Spinal cord (tissue), 10 donors: ENCODE results near the gene EIF2D. TPM values are rescaled to one million over a fixed set of nuclear protein-coding genes. Genes with fewer than 3 reads are reported as not detected.

ENCODE experiments used
- DNase-seq, 6 donors: peaks; one replicate each; pipeline versions ENCODE4 v3.0.0 to v3.0.0-alpha.2; 2013 to 2015; ENCODE audit warnings: low spot score in 6 of 6, low read depth in 4 of 6
- H3K27ac ChIP-seq: one replicate; pipeline ENCODE4 v1.5.1; 2013; ENCODE audit warnings: low read depth, low read length, control low read depth
- H3K27me3 ChIP-seq: one replicate; pipeline ENCODE4 v1.6.1; 2013; ENCODE audit warnings: low read length; ENCODE audit not compliant: control insufficient read depth, insufficient read depth
- H3K36me3 ChIP-seq: one replicate; pipeline ENCODE4 v1.6.1; 2013; ENCODE audit warnings: low read length; ENCODE audit not compliant: control insufficient read depth, insufficient read depth
- H3K4me1 ChIP-seq: one replicate; pipeline ENCODE4 v1.6.1; 2013; ENCODE audit warnings: low read length; ENCODE audit not compliant: control insufficient read depth, insufficient read depth
- H3K4me3 ChIP-seq: one replicate; pipeline ENCODE4 v1.5.1; 2013; ENCODE audit warnings: low read depth, low read length, control low read depth
- H3K9me3 ChIP-seq: one replicate; pipeline ENCODE4 v1.6.1; 2013; ENCODE audit warnings: low read length; ENCODE audit not compliant: control insufficient read depth, insufficient read depth
- WGBS: methylation state at CpG from one replicate; pipeline ENCODE4 v1.1.5; 2013; ENCODE audit warnings: missing lambda C conversion rate; ENCODE audit not compliant: insufficient coverage; 5-methylcytosine and 5-hydroxymethylcytosine counted together
- long read RNA-seq, 4 donors: transcript quantifications; one replicate each; lab custom pipeline, GENCODE V29; 2026
- polyA plus RNA-seq, 2 donors: library from polyadenylated mRNA; unstranded; fragments of 120-200 nt; gene quantifications; one replicate each; pipeline ENCODE4 v1.2.1, GENCODE V29; 2013; ENCODE audit not compliant: insufficient read length in 2 of 2
- total RNA-seq, 2 donors: library from RNA; depleted of rRNA in 1 of 2; stranded (reverse); fragments of 120-200 nt in 1 of 2; fragments of >200 nt in 1 of 2; gene quantifications; one replicate each; pipeline versions ENCODE4 v1.2.3 to v1.2.4, GENCODE V29; 2013 to 2014
- donor health status: healthy.

EIF2D gene
- total RNA-seq (10 to 100 TPM; 24.6 to 58.0 TPM), polyA plus RNA-seq (10 to 100 TPM; 32.0 to 40.5 TPM)
- long read RNA-seq, donor 1, full-length matches to known transcripts = 7 of 7 reads
- long read RNA-seq, donor 1, partial matches to known transcripts = 0 of 7 reads
- long read RNA-seq, donor 1, other reads (novel, unspliced or antisense) = 0 of 7 reads
- long read RNA-seq, donor 2, partial matches to known transcripts = 0 of 3 reads
- long read RNA-seq, donor 2, other reads (novel, unspliced or antisense) = 0 of 3 reads
- long read RNA-seq, donor 3, partial matches to known transcripts = 0 of 1 reads
- long read RNA-seq, donor 3, other reads (novel, unspliced or antisense) = 0 of 1 reads
- long read RNA-seq, donor 4, transcript EIF2D-201 (15 exons, 2,005 nt) = major isoform, 13 of 40 reads
- long read RNA-seq, donor 4, partial matches to known transcripts = 23 of 40 reads
- long read RNA-seq, donor 4, other reads (novel, unspliced or antisense) = 0 of 40 reads

GRCh38 chr1:206612129-206612876 is at the start of gene EIF2D:
Gene EIF2D, minus strand, starts transcription at chr1:206612465. Its CDS starts 123 bp downstream, at chr1:206612342.
- Histone ChIP-seq H3K36me3 (peaks cover 2% of the 10 kb centered on the region), H3K9me3 (no peaks in the 10 kb centered on the region), H3K27ac (peak within 1 kb of the TSS; percentile 82), H3K4me1 (peaks cover 12% of the 10 kb centered on the region), H3K27me3 (no peaks in the 10 kb centered on the region), H3K4me3 (peak within 1 kb of the TSS; percentile 76)
- DNase-seq = peak; percentile 82 to 98 (median 91)
- under 1% methylated on average over 41 of the region's 48 CpGs for WGBS

- Histone ChIP-seq H3K4me3 (no peak overlapping the region), H3K9me3 (no peaks in the 10 kb centered on the region), H3K4me1 (peaks cover 24% of the 10 kb centered on the region), H3K36me3 (no peaks in the 10 kb centered on the region), H3K27me3 (peaks cover 29% of the 10 kb centered on the region), H3K27ac (no peak overlapping the region)
- WGBS = 93% methylated on average over 6 of the region's 11 CpGs
- no peak for DNase-seq
These were observed 49.0 kb upstream of the EIF2D start for GRCh38 chr1:206661161-206661820.

GRCh38 chr1:206660136-206660535 is 47.9 kb upstream of the EIF2D start:
- H3K4me1 ChIP-seq = peaks cover 30% of the 10 kb centered on the region
- WGBS = 92% methylated on average over 2 of the region's 4 CpGs
- no peak overlapping the region for H3K27ac ChIP-seq

GRCh38 chr1:206658981-206659273 is 46.7 kb upstream of the EIF2D start:
- Histone ChIP-seq H3K27me3 (peaks cover 26% of the 10 kb centered on the region), H3K36me3 (no peaks in the 10 kb centered on the region), H3K9me3 (no peaks in the 10 kb centered on the region), H3K4me1 (peaks cover 28% of the 10 kb centered on the region), H3K27ac (no peak overlapping the region), H3K4me3 (no peak overlapping the region)
- DNase-seq = no peak
- WGBS = 27% methylated on average over 4 of the region's 7 CpGs

More at GRCh38 chr1:206660136-206660535, 47.9 kb upstream of the EIF2D start:
- no peak for DNase-seq
- Histone ChIP-seq H3K9me3 (no peaks in the 10 kb centered on the region), H3K4me3 (no peak overlapping the region), H3K36me3 (no peaks in the 10 kb centered on the region), H3K27me3 (peaks cover 27% of the 10 kb centered on the region)

- H3K36me3 ChIP-seq = no peaks in the 10 kb centered on the region
- peaks cover 21% of the 10 kb centered on the region for H3K27me3 ChIP-seq
- no peak for DNase-seq
- H3K4me1 ChIP-seq = peaks cover 24% of the 10 kb centered on the region
- H3K9me3 ChIP-seq = no peaks in the 10 kb centered on the region
- WGBS = 20% methylated on average over 12 of the region's 22 CpGs
- no peak overlapping the region for H3K4me3 ChIP-seq
- no peak overlapping the region for H3K27ac ChIP-seq
These were observed 46.2 kb upstream of the EIF2D start for GRCh38 chr1:206658264-206658980.

GRCh38 chr1:206657751-206658150 is 45.5 kb upstream of the EIF2D start:
- WGBS = 68% methylated on average over 5 of the region's 6 CpGs
- Histone ChIP-seq H3K27ac (no peak overlapping the region), H3K36me3 (peaks cover 3% of the 10 kb centered on the region), H3K27me3 (peaks cover 17% of the 10 kb centered on the region), H3K4me1 (peaks cover 27% of the 10 kb centered on the region), H3K9me3 (no peaks in the 10 kb centered on the region), H3K4me3 (no peak overlapping the region)
- no peak for DNase-seq

GRCh38 chr1:206656936-206657335 is 44.7 kb upstream of the EIF2D start:
- H3K27ac ChIP-seq = no peak overlapping the region
- peaks cover 27% of the 10 kb centered on the region for H3K4me1 ChIP-seq
- 92% methylated on average over 3 of the region's 3 CpGs for WGBS
- no peak overlapping the region for H3K4me3 ChIP-seq
- H3K27me3 ChIP-seq = peaks cover 9% of the 10 kb centered on the region
- no peaks in the 10 kb centered on the region for H3K9me3 ChIP-seq
- H3K36me3 ChIP-seq = peaks cover 3% of the 10 kb centered on the region
- no peak for DNase-seq

- Histone ChIP-seq H3K9me3 (no peaks in the 10 kb centered on the region), H3K4me1 (peaks cover 27% of the 10 kb centered on the region), H3K27ac (no peak overlapping the region), H3K27me3 (peaks cover 8% of the 10 kb centered on the region), H3K4me3 (no peak overlapping the region), H3K36me3 (peaks cover 3% of the 10 kb centered on the region)
- 41% methylated on average over 3 of the region's 4 CpGs for WGBS
- DNase-seq = peak in 2 of 6 donors; percentile 63 to 68
These were observed 43.2 kb upstream of the EIF2D start for GRCh38 chr1:206655471-206655882.

GRCh38 chr1:206654828-206655227 is 42.6 kb upstream of the EIF2D start:
- H3K4me3 ChIP-seq = no peak overlapping the region
- peaks cover 3% of the 10 kb centered on the region for H3K36me3 ChIP-seq
- 67% methylated on average over 2 of the region's 2 CpGs for WGBS
- H3K27me3 ChIP-seq = peaks cover 8% of the 10 kb centered on the region
- DNase-seq = no peak
- no peaks in the 10 kb centered on the region for H3K9me3 ChIP-seq
- H3K4me1 ChIP-seq = peaks cover 27% of the 10 kb centered on the region
- H3K27ac ChIP-seq = no peak overlapping the region
